ENCODE data around the gene C11orf52.

DNA sequence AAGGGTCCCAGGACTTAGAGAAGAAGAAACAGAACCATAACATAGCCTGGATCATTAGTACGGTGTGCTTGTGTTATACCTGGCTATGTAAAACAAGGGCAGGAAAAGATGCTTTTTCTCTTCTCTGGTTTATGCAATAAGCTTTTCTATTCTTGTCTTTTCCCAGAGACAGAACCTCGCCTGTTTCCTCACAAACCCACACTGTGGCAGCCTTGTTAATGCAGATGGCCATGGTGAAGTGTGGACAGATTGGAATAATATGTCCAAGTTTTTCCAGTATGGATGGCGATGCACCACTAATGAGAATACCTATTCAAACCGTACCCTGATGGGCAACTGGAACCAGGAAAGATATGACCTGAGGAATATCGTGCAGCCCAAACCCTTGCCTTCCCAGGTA lies 36.5 kb upstream of the C11orf52 start:
- TF ChIP-seq, protein P1, sequence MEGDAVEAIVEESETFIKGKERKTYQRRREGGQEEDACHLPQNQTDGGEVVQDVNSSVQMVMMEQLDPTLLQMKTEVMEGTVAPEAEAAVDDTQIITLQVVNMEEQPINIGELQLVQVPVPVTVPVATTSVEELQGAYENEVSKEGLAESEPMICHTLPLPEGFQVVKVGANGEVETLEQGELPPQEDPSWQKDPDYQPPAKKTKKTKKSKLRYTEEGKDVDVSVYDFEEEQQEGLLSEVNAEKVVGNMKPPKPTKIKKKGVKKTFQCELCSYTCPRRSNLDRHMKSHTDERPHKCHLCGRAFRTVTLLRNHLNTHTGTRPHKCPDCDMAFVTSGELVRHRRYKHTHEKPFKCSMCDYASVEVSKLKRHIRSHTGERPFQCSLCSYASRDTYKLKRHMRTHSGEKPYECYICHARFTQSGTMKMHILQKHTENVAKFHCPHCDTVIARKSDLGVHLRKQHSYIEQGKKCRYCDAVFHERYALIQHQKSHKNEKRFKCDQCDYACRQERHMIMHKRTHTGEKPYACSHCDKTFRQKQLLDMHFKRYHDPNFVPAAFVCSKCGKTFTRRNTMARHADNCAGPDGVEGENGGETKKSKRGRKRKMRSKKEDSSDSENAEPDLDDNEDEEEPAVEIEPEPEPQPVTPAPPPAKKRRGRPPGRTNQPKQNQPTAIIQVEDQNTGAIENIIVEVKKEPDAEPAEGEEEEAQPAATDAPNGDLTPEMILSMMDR (conservative IDR thresholded peaks at IDR 0.05): no peak
- no peak for TF ChIP-seq ZFX (IDR thresholded peaks at IDR 0.05)
